8988T (cell line): ENCODE results near the gene CRYBG2.
A peak's percentile ranks its signal among the peaks of the same experiment; 100 is the strongest.
"Not testable (repeated sequence)": the region's sequence is repeated elsewhere in the genome, so short reads cannot be mapped to it uniquely, and the experiment has no call there.

Experiments used
- DNase-seq: peaks from one replicate; pipeline ENCODE4 v3.0.0; 2011

CRYBG2 gene, protein sequence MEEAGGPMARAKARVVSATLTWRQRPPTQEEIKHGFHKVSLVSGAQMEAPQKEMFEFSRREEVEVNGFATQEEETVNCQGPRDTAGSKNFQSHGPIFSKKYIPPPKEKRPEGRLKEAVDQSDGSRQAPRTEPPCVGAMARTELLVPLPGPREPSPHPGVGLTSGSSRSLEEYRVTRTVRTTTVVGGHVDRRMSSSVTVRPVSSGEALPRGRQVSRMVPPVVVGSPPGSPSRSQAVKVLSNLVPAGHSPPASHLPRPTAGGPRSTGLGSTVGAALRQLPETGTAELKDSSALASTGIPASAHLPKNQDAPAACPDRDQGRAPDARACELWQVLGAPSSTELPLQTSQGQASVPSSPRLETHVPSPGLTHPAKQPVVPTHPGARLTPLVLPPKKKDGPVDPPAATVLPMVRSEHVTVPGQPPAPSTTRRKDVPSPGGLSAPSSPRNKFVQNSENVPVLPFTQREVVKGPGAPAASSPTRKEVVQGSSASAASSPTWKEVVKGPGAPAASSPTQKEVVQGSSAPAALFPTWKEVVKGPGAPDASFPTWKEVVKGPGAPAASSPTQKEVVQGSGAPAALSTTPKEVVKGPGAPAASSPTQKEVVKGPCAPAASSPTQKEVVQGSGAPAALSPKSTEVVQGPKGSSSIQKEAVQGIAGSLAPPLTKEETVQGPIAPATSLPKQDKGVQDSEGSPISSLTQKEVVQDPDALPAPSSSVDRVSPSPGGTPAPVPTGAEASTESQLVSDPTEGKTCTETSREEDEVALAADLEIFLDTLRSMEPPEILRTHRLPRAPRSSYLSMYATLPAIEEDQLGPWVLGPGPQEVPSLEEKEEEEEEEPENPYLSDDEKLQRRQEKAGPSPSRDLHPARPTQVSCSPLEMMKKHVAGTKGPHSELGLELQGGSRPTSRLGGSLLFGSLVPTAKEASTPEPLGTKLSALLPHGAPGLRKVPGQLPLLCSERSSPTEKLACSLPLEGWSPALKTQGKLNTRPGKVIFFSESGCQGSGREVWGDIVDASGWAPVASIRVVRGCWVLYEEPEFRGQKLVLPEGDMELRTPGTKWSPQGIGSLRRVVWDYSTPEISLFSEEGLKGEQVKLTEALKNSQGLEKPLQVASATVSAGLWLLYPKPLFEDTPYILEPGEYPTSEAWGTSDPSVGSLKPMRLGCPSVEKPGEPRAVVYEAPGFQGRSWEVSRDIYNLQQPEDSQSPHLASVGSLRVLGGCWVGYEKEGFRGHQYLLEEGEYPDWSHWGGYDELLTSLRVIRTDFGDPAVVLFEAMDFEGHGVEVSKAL (N-terminal part only)

DNA sequence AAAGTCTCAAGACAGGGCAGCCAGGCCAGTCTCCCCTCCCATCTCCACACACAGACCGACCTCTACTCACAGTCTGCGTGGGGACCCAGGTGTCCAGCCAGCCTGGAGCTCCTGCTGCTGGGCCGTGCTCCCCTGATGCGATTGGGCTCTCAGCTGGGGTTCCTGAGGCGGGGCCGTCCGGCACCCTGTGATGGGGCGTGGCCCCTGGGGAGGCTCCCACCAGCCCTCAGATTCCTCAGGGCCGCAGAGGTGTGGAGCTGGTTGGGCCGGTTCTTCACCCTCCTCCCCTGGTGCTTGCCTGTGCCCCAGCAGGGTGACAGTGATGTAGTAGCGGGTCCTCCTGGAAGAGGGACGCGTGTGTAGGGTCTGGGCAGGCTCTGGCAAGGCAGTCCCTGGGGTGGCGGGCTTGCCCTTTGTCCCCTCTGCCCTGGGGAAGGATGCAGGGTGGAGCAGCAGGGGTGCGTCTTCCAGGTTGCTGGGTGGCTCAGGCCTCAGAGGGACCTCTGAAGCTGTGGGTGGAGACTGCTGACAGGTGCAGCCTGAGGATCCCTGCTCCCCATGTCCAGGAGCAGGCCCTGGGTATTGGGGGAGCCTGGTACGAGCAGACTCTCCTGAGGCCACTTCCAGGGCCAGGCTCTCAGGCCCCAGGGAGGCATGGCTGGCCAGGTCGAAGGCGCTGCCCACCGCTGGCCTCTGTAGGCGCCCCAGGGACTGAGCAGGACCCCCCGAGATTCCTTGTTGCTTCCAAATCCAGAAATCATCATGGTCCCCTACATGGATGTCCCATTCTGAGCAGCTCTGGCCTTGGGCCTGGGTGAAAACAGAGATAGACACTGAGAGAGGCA is at the start of gene CRYBG2:
TSS of gene CRYBG2 (minus strand) at position 155 of the 845 bp plus-strand sequence. CDS start 7,473 bp downstream, outside the sequence.
- DNase-seq: no peak

- no peak for DNase-seq
Measured at GRCh38 chr1:26403656-26404055, 49.7 kb upstream of the CRYBG2 start.

DNA sequence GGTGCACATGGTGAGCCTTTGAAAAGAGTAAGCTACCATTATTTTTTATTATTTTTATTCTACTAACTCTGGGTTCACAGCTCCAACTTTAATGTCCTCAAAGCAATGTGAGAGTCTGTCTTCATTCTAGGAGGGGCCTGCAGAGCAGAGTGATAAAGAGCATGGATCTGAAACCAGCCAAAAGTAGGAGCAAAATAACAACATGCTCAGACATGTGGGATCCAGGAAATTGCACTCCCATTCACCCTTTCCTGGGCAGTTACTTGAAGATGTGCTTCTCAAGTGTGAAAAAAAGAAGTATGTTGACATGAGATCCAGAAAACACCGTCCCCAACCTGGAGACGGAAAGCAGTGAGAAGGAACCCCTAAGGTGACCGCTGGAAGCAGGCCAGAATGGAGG is 48.0 kb upstream of the CRYBG2 start:
- DNase-seq: no peak

- no peak for DNase-seq
Measured at GRCh38 chr1:26399034-26399433, 45.1 kb upstream of the CRYBG2 start.

GRCh38 chr1:26395754-26396153 is 41.8 kb upstream of the CRYBG2 start:
- DNase-seq: no peak

DNA sequence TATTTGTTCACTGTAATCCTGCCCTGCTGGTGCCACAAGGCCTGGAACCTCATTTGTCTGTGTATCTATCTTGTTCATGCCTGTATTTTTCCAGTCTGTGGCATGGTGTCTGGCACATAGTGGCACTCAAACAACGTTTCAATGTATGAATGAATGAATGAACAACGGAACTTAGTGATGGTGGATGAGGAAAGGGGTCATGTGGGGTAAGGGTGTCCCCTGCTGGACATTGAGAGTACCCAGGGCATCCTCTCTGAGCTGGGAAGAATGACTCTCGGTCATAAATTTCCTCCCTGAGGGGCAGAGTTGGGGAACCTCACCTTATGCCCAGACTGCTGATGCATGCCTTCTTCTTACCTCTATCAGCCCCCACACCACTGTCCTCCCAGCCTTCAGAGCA is 37.5 kb upstream of the CRYBG2 start:
- DNase-seq: peak; percentile 46

DNA sequence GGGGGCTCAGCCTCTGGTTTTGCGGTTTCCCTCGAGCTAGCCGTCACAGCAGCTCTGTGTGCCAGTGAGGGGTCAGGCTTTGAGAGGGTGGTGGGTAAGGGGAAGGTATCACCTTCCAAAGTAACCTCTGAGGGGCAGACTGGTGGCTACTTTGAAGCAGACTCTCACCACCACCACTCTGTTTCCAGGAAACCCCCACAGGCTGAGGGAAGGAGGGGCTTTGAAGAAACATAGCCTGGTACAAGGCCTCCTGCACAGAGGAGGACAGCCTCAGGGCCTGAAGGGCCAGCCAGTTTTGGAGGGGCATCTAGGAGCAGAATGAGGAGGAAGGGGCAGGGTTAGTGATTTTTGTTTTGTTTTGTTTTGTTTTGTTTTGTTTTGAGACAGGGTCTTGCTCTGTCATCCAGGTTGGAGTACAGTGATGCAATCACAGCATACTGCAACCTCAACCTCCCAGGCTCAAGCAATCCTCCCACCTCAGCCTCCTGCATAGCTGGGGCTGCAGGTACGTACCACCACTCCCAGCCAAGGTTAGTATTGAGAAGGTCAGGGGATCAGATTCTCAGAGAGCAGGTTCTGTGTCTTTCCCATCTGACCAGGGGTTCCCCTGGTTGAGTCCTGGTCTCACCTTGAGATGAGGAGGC is 35.8 kb upstream of the CRYBG2 start:
- DNase-seq: no peak

GRCh38 chr1:26388791-26389445 is 35.0 kb upstream of the CRYBG2 start:
- DNase-seq: no peak

GRCh38 chr1:26387447-26387846 is 33.5 kb upstream of the CRYBG2 start:
- no peak for DNase-seq

DNA sequence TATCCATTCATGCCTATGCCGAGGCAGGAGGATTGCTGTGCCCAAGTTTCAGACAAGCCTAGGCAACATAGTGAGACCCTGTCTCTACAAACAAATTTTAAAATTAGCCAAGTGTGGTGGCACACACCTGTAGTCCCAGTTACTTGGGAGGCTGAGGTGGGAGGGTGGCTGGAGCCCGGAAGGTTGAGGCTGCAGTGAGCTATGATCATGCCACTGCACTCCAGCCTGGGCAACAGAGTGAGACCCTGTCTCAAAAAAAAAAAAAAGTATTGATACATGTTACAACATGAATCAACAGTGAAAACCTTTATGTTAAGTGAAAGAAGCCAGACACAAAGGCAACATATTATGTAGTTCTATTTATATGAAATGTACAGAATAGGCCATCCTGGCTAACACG is 31.1 kb upstream of the CRYBG2 start:
- not testable (repeated sequence) for DNase-seq

GRCh38 chr1:26384076-26384475 is 30.1 kb upstream of the CRYBG2 start:
- DNase-seq: no peak

- no peak for DNase-seq
Measured at GRCh38 chr1:26378879-26379251, 24.9 kb upstream of the CRYBG2 start.

DNA sequence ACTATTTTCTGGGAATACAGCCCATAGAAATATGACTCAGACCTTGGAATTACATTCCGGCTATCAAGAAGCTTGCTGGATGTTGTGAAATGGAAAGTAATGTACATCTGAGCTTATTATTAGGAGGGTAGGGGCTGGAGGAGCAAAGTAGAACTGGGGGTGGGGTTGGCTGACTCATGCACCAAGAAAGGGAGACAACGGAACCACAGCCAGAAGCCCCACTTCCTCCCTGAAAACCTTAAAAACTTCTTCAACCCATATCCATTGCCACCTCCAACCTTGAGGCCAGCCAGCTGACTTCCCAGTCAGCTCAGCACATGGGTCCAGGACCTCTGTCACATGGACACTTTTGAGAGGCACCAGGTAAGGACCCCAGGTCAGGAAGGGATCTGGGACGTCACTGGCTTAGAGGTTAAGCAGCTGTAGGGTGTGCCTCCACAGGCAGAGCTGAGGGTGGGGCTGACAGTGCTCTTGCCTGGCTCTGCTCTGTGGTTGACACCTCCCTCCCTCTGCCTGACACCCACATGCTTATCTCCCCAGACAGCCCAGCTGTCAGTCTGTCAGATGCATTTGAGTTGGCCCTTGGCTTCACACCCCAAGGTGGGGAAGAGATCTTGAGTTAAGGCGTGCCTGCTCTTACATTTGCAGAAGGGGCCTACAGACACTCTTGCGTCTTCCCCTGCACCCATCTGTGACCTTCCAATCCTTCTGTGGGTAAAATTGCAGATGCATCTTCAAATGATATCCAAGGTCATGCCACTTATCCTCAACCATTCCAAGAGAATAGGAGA is 24.4 kb upstream of the CRYBG2 start:
- no peak for DNase-seq

DNA sequence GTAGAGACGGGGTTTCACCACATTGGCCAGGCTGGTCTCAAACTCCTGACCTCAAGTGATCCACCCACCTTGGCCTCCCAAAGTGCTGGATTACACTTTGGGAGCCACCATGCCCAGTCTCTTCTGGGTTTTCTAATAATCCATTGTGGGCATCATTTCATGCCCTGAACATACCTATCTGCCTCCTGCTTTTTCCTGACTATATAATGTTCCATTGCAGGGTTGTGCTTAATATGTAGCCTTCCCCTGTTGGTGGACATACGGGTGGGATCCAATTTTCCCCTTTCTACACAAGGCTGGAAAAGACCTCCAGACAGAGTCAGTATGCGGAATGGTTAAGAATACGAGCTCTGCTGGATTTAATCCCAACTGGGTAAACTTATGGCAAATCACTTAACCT is 22.1 kb upstream of the CRYBG2 start:
- no peak for DNase-seq

DNA sequence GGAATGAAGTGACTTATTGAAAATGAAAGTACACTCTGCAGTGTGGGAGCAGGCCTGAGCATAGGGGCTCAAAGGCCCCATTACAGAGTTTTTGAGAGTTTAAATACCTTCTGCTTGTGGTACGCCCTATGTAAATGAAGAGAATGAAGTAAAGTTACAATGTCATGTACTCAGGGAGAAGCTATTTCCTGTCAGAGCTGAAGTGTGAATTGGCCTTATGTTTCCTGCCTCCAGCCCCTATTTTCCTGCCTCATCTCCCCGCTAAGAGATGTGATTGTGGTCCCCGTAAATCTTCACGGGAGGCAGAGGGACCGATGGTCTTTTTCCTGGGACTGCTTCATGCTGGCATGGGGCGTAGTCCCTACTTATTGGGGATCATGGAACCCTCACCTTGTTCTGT is 21.2 kb upstream of the CRYBG2 start:
- DNase-seq: no peak

DNA sequence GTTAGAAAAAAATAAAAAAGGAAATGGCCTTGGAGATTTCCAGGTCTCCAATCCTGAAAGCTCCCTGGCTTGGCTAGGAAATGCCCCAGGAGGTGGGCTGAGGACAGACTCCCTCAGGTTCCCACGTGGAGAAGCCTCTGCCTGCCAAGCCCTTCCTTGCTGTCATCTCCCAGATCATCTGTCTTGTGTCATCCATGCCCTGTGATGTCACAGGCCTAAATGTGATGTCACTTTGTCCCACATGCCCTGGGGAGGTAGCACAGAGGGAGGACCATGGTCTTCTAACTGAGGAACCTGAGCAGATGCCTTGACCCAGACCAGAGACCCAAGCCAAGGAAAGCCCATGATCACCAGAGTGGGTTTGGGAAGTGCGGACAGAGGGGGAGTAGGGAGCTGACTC is 20.4 kb upstream of the CRYBG2 start:
- not testable (repeated sequence) for DNase-seq

DNA sequence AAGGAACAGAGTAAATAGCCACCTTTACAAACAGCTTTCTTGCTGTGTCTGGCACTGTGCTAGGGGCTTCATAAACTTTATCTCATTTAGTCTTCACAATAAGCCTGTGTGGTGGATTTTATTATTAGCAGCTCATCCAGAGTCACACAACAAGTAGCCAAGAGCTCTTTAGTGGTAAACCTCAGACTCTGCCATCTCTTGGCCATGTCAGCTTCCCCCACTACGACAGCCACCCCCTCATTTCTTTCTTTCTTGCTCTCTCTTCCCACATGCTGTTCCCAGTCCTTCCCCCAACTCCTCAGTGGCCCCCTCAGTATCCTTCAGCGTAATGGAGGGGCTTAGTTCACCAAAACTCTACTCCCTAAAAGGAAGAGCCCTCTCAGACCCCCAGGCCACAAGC is 19.9 kb upstream of the CRYBG2 start:
- DNase-seq: no peak

DNA sequence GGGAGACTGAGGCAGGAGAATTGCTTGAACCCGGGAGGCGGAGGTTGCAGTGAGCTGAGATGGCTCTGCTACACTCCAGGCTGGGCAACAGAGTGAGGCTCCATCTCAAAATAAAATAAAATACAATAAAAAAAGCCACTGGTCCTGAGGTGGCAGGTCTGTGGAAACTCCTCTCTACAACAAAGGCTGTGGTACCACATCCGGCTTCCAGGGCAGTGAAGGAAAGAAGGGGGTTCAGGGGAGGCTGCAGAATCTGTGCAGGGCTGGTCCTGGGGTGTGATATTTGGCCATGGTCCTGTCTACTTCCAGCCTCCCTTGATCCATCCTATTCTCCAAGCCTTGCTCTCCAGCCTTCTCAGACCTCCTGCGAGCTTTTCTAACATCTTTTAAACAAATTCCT is 19.4 kb upstream of the CRYBG2 start:
- no peak for DNase-seq

DNA sequence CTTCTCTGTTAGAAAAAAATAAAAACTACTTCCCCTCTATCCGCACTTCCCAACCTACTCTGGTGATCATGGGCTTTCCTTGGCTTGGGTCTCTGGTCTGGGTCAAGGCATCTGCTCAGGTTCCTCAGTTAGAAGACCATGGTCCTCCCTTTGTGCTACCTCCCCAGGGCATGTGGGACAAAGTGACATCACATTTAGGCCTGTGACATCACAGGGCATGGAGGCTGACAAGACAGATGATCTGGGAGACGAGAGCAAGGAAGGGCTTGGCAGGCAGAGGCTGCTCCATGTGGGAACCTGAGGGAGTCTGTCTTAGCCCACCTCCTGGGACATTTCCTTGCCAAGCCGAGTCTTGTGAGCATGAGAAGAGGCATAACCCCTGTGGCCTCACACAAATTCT is 18.7 kb upstream of the CRYBG2 start, which contains the start of gene ZNF683:
TSS of gene ZNF683 (minus strand) at position 140 of the 400 bp plus-strand sequence. CDS start 4,179 bp downstream, outside the sequence.
- not testable (repeated sequence) for DNase-seq

DNA sequence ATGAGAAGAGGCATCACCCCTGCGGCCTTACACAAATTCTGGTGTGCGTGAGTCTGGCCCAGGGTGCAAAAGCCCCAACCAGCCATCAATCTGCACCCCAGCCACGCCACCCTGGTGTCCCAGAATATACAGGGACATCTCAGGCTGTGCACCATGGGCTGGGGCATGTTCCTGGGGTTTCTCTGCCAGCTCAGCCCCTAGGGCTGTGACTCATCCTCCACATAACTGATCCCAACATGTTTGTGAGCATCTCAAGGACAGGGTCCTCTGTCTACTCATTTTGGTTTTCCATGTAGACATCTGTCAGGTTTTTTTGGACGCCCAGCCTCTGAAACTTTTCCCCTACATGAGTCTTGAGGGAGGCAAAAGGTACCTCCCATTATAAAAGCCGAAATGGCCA is 18.1 kb upstream of the CRYBG2 start:
- DNase-seq: no peak
